GM12878 (cell line): ENCODE results near the gene KLF17.

Source experiments
- E2F4 ChIP-seq: IDR thresholded peaks from 2 replicates; pipeline ENCODE4 v1.6.1; 2012; ENCODE audit warnings: low read depth, low read length, improper control_type of control experiment
- EZH2 ChIP-seq: IDR thresholded peaks from 2 replicates; pipeline ENCODE4 v1.6.1; 2012; ENCODE audit warnings: low read depth, mild to moderate bottlenecking, control low read depth, inconsistent platforms, low read length, borderline replicate concordance; ENCODE audit not compliant: control insufficient read depth
- IKZF1 ChIP-seq: fragments of 450-650 bp; conservative IDR thresholded peaks from 2 replicates; pipeline ENCODE4 v1.6.1; 2017; ENCODE audit warnings: antibody characterized with exemption, mild to moderate bottlenecking
- KAT2A ChIP-seq: conservative IDR thresholded peaks from 2 replicates; pipeline ENCODE4 v1.6.1; 2011; ENCODE audit warnings: low read depth, low read length; ENCODE audit not compliant: control insufficient read depth
- RBBP5 ChIP-seq: fragments of 200-600 bp; sonication (generic); conservative IDR thresholded peaks from 2 replicates; pipeline ENCODE4 v1.6.1; 2016
- SP1 ChIP-seq: IDR thresholded peaks from one replicate; pipeline ENCODE4 v1.6.1; 2011; ENCODE audit warnings: low read depth, low read length
- STAT3 ChIP-seq: IDR thresholded peaks from 2 replicates; pipeline ENCODE4 v1.6.1; 2011; ENCODE audit warnings: low read depth, low read length, improper control_type of control experiment
- TF ChIP-seq, protein P1 (sequence below): IDR thresholded peaks from 2 replicates; pipeline ENCODE4 v1.6.1; 2011; ENCODE audit warnings: borderline replicate concordance, low read depth, mild to moderate bottlenecking, moderate library complexity, mixed read lengths, low read length; ENCODE audit not compliant: insufficient read depth; ENCODE audit errors: extremely low read length

GRCh38 chr1:44074415-44074814 is 44.2 kb upstream of the KLF17 start:
- no peak for TF ChIP-seq E2F4
- TF ChIP-seq SP1: no peak
- TF ChIP-seq, protein P1, sequence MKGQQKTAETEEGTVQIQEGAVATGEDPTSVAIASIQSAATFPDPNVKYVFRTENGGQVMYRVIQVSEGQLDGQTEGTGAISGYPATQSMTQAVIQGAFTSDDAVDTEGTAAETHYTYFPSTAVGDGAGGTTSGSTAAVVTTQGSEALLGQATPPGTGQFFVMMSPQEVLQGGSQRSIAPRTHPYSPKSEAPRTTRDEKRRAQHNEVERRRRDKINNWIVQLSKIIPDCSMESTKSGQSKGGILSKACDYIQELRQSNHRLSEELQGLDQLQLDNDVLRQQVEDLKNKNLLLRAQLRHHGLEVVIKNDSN: no peak
- no peak for TF ChIP-seq KAT2A
- no peak for TF ChIP-seq RBBP5
- TF ChIP-seq EZH2: no peak
- no peak for TF ChIP-seq STAT3
- no peak for TF ChIP-seq IKZF1
